ENCODE results near the gene SCN2B.

GRCh38 chr11:118148240-118148639, 28.2 kb downstream of the SCN2B start:
- TF ChIP-seq CTCF (conservative IDR thresholded peaks at IDR 0.05; ENCODE audit: low read length) (no peak), EZH2phosphoT487 (IDR thresholded peaks at IDR 0.05; ENCODE audit: borderline replicate concordance, low read depth, low read length) (no peak)
